Brain pericyte (primary cell): Measurements from ENCODE around the gene SETD3.

ENCODE experiments used
- DNase-seq: peaks from one replicate; pipeline ENCODE4 v3.0.0-alpha.2; 2012; ENCODE audit warnings: low read depth, low spot score

SETD3 gene

GRCh38 chr14:99497894-99498293 lies 17.2 kb upstream of the SETD3 start:
- no peak for DNase-seq

DNA sequence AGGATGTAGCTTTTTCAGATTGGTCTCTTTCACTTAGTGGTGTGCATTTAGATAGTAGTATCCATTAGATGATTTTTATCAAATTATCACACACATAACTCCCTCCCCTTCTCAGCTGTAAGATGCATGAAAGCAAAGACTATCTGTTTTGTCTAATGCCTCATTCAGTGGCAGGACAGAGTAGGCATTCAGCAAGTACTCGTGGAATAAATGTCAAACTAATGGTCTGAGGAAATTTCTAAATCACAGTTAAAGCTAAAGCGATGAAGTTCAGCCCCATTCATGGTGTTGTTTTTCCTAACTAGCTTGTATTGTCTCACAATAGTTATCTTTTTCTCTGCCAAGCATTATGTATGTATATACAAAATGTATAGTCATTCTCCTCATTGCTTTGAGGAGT lies 16.7 kb upstream of the SETD3 start:
- no peak for DNase-seq

GRCh38 chr14:99484106-99484505 lies 3.4 kb upstream of the SETD3 start:
- DNase-seq: no peak

- DNase-seq: no peak
These were observed 1.1 kb upstream of the SETD3 start for GRCh38 chr14:99481745-99482099.

DNA sequence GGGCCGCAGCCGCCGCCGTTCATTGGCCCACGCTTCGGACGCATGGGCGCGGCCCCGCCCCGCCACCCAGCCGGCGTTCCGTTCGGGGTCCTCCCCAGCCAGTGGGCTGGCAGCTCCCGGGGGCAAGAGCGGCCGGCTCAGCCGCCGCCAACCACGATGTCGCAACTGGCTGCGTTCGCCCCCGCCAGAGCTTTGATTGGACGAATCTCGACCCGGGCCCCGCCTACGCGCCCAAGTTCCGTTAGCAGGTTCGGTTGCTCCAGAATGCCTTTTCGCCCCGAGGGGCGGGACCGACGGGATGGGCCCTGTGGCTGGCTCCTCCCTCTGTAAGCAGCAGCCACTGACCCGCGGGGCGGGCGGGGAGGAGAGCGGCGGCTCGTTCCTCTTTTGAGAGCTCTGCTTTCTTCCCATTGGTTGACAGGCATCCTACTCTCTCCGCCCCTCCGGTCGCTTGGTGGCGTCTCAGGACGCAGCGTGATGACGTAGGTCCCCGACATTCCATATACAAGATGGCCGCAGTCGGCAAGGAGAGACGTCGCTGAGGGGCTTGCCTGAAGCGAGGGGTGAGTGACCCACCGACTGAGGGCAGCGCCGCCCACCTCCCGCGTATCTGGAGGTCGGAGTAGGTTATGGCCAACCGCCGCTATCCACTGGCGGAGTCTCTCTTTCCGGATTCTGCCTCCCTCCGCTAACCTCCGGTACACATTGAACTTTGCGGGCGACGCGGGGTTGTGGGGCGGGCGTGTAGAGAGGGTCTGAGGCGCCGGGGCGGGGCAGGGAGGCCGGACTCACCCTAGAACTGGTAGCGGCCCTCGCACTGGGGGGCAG lies 472 bp upstream of the SETD3 start, which contains the start of gene CCNK:
TSS of gene CCNK (plus strand) at position 493 of the 828 bp plus-strand sequence. CDS start 11,269 bp downstream, outside the sequence.
- DNase-seq: peak; percentile 100

- DNase-seq: no peak
These were observed 1.3 kb downstream of the SETD3 start for GRCh38 chr14:99479160-99479905.

GRCh38 chr14:99478128-99478527 lies 2.5 kb downstream of the SETD3 start:
- DNase-seq: no peak

GRCh38 chr14:99476864-99477263 lies 3.8 kb downstream of the SETD3 start:
- no peak for DNase-seq

DNA sequence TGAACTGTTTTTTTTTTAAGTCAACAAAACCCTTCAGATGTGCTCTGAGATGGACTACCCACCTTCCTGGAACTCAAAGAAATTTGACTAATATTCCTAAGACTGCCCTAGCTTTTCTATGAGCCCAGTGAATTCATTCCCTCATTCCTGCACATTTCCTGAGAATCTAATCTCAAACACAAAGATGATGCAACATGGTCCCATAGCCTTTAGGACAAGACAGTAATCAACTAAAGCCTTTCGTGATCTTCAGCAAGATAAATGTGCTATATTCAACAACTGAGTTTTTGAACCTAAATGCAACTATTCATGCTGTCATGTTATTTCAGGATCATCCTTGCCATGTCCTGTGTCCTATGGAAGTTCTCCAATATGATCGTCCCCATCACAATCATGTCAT lies 5.0 kb downstream of the SETD3 start:
- DNase-seq: no peak

DNA sequence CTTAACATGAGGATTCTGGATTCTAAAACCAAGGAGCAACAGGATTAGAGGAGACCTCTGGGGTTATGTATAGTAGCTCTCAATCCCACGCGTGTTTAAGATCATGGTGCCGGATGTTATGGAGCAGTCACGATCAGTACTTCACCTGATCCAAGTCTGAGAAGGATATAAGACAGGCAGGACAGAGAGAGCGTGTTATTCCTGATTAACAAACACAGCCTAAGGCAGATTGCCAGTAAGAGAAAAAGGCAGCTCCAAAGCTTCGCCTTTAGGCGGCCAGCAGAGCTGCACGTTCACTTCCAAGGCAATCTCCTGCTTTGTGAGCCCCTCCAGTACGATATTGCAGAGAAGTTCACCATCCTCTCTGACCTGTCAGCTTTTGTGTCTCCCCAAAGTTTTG lies 5.5 kb downstream of the SETD3 start:
- DNase-seq: no peak

DNA sequence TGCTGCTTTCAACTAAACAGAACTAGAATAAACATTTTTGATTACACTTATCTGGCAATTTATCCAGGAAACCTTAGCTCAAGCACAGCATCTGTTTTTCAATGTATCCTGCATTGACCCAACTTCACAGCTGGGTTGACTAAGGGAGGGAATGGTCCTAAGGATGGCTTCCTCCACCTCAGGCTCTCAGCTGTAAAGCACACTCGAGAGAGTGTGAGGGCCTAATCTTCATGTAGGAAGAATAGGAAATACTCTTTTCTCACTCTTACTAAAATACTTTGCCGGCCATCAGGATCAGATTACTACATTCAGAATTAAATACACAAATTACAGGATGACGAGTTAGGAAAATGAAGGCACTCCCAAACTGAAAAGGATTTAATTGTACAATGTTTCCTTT lies 7.2 kb downstream of the SETD3 start:
- no peak for DNase-seq

DNA sequence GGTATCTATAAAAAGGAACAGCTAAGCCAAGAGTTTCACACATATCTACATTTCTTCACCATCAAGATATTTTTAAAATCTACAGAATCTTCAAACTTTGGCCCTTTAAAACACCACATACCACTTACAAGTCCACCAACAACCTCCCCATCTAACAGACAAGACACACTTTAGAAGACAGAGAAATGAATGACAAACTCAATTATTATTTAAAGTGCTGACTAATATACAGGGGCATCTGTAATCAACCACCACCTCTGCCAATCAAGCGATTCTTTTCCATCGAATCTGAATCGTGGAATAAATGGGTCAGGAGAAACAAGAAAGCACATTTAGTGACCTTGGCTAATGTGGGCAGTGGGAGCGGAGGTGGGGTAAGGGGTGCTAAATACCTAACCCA lies 7.7 kb downstream of the SETD3 start:
- DNase-seq: no peak

GRCh38 chr14:99471731-99472130 lies 8.9 kb downstream of the SETD3 start:
- DNase-seq: no peak

DNA sequence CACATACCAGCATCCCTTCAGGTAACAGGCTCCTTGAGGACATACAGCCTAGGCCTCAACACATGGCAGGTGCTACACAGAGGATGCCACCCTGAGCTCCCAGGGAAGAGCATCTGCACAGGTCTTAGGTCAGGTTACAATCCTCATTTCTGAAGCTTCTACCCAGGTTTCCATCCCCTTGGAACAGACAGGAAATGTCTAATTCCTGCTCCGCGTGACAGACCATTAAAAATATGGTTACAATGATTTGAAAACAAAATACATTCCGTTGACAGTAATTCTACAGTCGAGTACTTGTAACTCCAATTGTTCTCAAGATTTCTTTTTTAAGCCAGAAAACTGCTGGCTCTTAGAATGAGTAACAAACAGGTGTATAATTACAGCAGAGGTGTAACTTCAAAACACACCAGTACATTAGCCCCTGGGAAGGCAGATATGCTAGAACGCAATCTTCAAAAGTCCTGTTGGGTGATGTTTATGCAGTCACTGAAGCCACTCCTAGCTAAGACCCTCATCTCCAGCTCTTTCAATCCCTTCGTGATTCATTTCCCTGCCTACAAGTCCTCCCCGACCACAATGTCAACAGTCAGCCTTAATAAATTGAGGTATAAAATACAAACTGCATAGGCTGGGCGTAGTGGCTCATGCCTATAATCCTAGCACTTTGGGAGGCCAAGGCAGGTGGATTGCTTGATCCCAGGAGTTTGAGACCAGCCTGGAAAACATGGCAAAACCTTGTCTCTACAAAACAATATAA lies 11.6 kb downstream of the SETD3 start:
- DNase-seq: no peak

GRCh38 chr14:99468081-99468480 lies 12.6 kb downstream of the SETD3 start:
- DNase-seq: no peak

DNA sequence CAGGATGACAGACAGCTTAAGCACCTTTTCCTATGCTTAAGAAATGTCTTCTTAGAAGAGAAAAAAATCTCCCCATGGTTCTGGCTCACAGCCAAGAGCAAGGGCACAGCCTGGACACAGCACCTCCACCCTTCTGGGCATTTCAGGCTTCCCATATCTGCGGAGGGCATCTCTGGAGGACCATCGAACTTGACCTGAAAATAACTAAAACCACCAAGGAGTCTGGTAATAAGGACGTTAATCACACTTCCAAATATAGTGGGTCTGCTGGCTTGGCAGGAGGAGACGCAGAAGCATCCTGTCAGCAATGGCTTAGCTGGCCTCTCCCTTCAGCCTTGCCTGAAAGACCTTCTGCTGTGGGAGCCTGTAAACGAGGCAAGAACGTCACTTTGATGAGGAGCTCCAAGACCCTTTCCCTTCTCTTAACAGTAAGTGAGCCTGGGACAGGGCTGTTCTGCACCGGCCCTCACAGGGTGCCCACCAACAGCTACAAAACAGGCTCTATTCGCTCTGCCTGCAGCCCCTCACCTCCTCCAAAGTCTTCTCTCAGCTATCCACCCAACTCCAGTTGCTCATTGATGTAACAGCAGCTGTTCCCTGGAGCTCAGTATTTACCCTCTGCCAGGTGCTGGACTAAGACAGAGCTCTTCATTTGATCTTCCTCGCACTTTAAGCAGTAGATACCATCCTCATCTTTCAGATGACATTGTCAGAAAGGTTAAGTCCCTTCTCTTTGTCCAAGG lies 13.2 kb downstream of the SETD3 start:
- DNase-seq: no peak

DNA sequence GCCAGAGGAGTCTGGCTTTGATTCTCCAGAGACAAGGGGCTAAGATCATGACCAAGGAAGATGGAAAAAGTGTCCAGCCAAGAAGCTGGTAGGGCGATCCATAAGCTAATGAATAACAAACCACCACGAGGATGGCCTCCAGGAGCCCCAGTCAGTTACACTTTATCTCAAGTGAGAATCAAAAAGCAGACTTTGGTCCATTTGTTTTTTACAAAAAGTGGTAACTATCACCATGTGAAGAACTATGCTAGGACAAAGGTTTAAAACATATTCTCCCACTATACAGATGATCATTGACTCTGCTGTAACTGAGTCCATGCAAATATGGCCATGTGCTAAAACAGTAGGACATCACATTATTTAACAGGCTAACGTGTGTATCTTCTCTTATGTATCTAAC lies 13.9 kb downstream of the SETD3 start:
- no peak for DNase-seq

GRCh38 chr14:99465288-99465687 lies 15.4 kb downstream of the SETD3 start:
- DNase-seq: no peak

DNA sequence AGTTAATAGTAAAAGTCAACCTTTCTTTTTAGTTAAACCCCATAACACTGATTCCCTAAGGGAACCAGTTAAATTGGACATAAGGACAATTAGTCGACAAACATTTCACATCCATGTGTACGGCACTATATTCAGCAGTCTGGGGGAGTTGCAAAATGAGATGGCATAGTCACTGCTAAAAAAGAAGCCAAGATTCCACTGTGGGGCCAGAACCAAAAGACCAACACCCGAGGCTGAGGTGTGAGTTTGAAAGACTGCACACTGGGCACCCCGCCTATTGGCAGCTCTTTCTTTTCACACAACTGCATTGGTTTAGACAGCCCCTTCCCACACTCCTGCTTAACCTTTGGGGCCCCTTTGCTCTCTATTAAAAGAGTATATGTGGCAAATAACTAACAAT lies 16.7 kb downstream of the SETD3 start:
- DNase-seq: no peak

- no peak for DNase-seq
These were observed 18.4 kb downstream of the SETD3 start for GRCh38 chr14:99462210-99462609.

DNA sequence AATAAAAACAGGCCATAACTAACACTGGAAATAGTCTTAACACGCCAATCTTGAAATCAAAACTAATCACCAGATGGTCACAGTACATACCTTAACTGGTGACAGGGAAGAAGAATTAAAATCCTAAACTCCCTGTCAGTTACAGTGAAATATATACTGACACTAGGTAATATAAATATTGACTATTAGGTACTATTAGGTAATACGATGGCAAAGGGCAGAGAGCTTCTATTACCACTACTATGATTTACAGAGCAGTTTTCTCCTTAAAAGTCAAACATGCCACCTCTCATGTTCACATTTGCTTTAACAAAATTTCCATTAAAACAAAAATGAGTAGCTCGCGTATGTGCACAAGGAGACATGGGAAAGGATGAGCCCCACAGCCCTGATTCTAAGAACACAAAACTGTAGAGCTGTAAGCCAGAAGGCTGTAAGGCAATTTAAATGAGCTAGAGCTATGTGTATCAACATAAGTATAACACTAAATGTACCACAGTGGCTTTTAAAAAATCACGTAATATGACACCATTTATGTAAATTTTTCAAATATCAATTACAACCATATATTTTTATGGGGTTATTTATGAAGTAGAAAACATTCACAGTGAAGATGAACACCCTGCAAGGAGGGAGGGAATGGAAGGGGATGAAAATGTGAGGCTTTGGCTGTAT lies 19.1 kb downstream of the SETD3 start:
- DNase-seq: no peak
